Renal cortical epithelial cell (primary cell): ENCODE measurements around the gene ITIH4. TPM values are rescaled to one million over a fixed set of nuclear protein-coding genes. Genes with fewer than 3 reads are reported as not detected.
A peak's percentile ranks its signal among the peaks of the same experiment; 100 is the strongest.
"Not testable (repeated sequence)": the region's sequence is repeated elsewhere in the genome, so short reads cannot be mapped to it uniquely, and the experiment has no call there.

Experiments
- DNase-seq: peaks from one replicate; pipeline ENCODE4 v3.0.0-alpha.2; 2011; ENCODE audit warnings: low read depth
- total RNA-seq: library from RNA; depleted of rRNA; stranded (reverse); fragments of >200 nt; gene quantifications from 2 replicates; pipeline ENCODE4 v1.2.3, GENCODE V29; 2014

Gene ITIH4
- total RNA-seq, 1 donor from 2014 or later = 1.9 TPM

DNA sequence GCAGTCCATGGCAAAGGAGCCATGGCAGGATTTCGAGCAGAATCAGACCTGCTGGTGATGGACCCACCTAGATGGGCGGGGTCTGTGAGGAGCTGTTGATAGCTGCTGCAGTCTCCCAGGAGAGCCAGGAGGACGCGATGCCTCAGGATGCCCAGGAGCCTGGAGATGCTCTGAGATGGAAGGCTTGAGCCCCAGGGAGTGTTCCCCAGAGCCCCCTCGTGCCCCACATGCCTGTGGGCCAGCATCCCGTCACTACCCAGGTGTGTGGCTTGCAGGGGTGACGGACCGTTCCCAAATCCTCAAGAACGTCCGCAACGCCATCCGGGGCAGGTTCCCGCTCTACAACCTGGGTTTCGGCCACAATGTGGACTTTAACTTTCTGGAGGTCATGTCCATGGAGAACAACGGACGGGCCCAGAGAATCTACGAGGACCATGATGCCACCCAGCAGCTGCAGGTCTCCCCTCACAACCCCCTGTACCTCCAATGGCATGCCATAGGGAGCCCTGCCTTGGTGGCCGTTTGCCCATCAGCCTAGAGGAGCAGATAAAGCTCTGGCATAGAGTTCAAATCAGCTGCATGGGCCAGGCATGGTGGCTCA lies 46.4 kb downstream of the ITIH4 start:
- no peak for DNase-seq

DNA sequence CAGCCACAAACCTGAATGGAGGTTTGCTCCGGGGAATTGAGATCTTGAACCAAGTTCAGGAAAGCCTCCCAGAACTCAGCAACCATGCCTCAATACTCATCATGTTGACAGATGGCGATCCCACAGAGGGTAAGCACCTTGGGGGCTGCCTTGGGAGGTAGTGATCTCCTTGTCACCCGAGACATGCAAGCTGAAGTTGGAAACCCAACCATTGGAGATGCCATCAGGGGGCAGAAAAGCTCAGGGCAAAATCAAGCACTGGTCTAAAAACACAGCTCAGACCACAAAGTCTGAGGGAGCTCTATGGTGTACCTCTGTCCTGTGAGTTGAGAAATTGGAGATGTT lies 47.3 kb downstream of the ITIH4 start:
- no peak for DNase-seq

DNA sequence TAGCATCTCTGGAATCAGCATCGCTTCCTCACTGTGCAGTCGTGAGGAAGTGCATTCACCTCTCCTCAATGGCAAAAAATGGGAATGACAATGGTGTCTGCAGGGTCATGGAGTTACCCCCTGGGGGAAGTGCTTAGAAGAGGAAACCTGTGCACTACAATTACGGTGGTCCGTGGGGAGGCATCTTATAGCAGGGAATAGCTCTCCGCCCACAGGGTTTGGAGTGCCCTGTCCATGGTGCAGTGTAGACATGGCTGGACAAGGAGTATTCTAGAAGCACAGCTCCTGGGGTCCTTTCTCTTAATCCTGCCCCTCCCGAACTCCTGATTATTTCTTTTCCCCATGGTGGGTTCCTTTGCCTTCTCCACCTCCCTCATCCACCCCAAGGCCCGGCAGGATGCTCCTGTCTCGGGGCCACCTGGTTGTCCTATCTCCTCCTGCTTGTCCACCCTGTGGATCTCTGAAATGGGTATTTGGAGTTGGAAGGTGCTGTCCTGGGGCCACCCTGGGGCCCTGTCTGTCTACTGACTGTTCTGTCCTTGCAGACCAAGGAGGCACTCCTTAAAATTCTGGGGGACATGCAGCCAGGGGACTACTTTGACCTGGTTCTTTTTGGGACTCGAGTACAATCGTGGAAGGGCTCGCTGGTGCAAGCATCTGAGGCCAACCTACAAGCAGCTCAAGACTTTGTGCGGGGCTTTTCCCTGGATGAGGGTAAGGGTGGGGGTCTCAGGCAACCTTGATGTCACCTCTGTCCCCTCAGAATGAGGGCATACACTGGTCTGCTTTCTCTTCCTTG lies 47.9 kb downstream of the ITIH4 start:
- DNase-seq = no peak

- DNase-seq = no peak
These were observed 48.7 kb downstream of the ITIH4 start for GRCh38 chr3:52781741-52782140.

DNA sequence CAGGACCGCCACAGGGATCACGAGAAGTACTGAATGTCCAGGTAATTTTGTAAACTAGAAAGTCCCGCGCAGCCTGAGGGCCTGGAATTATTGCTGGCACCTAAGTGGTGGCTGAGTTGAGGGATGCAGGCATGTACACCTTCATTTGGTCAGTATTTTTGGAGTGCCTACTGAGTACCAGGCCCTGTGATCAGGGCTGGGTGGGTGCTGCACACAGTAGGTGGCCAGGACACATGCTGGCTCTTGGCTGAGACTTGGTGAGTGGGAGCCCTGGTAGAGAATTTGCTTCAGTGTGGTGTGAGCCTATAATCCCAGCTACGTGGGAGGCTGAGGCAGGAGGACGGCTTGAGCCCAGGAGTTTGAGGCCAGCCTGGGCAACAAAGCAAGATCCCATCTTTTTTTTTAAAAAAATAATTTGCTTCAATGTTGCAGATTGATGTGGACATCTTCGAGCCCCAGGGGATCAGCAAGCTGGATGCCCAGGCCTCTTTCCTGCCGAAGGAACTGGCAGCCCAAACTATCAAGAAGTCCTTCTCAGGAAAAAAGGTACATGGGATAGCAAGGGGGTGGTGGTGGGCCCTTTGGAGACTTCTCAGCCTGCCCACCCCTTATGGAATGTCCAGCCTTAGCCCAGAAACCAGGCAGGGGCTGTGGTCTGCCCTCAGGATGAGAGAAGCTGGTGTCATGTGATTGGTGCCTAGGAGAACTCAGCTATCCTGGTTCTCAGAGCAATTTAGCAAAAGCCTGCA lies 50.5 kb downstream of the ITIH4 start:
- no peak for DNase-seq

- DNase-seq = no peak
These were observed 51.2 kb downstream of the ITIH4 start for GRCh38 chr3:52779011-52779836.

DNA sequence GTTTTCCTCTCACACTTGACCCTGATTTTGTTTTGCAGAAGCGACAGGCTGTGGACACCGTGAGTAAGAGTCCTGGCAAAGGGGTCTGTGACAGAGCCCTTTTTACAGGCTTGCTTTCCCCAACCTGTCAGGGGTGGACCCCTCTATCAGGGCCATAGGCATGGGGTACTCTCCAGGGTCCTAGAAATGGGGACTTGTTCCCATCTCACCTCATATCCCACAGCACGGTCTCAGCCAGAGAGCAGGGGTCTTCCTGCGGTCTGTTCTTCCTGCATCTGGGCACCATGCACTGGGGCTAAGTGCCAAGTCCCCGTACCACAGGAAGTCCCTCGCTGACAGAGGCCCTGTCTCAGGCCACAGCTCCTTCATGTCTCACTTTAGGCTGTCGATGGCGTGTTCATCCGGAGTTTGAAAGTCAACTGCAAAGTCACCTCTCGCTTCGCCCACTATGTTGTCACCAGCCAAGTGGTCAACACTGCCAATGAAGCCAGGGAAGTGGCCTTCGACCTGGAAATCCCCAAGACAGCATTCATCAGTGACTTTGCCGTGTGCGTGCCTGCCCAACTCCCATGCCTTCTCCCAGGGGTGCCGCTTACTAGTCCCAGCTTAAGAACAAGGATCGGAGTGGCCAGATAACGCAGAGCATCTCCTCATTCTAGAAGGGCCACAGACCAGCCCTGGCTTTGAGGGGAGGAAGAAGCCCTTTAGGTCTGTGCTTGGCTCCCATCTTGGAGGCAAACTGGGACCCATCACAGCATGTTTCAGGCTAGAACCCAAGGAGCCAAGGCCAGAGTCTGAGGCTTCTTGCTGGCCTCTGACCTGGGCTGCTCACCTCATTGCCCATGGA lies 52.3 kb downstream of the ITIH4 start:
- DNase-seq = no peak

DNA sequence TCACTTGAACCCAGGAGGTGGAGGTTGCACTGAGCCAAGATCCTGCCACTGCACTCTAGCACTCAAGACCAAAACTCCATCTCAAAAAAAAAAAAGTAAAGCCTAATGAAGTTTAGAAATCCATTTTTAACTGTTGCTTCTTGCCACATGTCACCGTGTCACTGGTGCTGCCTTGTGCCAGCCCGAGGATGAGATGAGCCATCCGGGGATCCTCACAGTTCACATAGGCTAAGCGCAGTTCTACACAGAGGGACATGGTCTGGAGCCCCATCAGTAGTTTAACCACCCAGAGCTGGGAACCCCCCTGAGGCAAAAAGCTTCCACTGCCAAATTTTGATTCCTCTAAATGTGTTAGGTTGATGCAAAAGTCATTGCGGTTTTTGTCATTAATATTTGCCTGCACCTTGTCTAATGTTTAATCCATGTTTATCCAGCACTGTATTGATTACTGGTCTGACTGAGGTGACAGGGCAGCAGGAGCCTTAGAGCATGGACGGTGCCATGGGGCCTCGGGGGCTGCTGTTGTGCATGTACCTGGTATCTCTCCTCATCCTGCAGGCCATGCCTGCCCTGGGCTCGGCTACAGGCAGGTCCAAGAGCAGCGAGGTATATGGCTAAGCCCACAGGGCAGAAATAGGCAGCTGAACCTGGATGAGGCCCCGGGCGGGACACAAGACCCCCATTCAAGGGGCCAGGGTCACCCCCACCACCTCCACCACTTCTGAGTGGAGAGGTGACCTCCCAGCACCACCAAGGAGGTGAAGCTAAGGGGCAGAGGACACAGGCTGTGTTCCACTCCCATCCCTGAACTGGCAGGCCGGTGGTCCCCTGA lies 53.1 kb downstream of the ITIH4 start, which contains the start of gene ITIH1:
ITIH1 (plus strand) TSS at position 473 of the 832 bp plus-strand sequence; CDS start at position 490, 17 bp downstream.
- DNase-seq = peak; percentile 33

DNA sequence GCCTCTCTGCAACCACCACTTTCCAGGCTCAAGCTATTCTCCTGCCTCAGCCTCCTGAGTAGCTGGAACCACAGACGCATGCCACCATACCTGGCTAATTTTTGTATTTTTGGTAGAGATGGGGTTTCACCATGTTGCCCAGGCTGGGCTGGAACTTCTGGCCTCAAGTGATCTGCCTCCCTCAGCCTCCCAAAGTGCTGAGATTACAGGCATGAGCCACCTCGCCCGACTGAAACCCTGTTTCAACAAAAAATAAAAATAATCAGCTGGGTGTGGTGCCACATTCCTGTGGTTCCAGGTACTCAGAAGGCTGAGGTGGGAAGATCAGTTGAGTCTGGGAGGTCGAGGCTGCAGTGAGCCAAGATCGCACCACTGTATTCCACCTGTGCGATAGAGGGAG lies 54.0 kb downstream of the ITIH4 start:
- DNase-seq = not testable (repeated sequence)

DNA sequence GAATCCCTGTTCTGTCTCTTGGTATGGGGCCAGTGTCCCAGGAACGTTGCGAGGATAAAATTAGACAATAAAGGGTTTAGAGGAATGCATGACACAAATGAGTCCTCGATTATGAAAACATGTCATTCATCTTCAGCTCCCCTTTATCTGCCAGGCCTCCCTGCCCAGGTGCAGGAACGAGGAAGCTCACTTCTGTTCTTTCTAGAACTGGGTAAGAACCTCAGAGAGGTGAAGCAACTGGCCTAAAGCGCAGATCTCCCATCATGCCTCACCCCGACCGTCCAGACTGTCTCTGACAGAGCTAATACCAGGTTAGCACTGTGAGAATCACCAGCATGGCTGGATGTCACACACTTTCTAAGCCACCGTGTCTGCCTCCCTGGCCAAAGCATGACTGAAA lies 54.6 kb downstream of the ITIH4 start:
- DNase-seq = no peak

- no peak for DNase-seq
These were observed 55.3 kb downstream of the ITIH4 start for GRCh38 chr3:52774901-52775864.

GRCh38 chr3:52774066-52774713 lies 56.3 kb downstream of the ITIH4 start:
- no peak for DNase-seq

- no peak for DNase-seq
These were observed 57.0 kb downstream of the ITIH4 start for GRCh38 chr3:52773361-52774065.

DNA sequence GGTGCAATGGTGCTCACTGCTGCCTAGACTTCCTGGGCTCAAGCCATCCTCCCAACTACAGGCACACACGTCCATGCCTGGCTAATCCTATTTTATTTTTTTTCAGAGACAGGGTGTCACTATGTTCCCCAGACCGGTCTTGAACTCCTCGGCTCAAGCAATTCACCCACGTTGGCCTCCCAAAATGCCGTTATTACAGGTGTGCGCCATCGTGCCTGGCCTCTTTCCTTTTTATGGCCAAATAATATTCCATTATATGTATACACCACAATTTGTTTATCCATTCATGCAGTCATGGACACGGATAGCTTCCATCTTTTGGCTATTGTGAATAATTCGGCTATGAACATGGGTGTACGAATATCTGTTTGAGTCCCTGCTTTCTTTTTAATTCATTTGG lies 58.8 kb downstream of the ITIH4 start:
- DNase-seq = no peak

GRCh38 chr3:52771334-52771681 lies 59.2 kb downstream of the ITIH4 start:
- no peak for DNase-seq

DNA sequence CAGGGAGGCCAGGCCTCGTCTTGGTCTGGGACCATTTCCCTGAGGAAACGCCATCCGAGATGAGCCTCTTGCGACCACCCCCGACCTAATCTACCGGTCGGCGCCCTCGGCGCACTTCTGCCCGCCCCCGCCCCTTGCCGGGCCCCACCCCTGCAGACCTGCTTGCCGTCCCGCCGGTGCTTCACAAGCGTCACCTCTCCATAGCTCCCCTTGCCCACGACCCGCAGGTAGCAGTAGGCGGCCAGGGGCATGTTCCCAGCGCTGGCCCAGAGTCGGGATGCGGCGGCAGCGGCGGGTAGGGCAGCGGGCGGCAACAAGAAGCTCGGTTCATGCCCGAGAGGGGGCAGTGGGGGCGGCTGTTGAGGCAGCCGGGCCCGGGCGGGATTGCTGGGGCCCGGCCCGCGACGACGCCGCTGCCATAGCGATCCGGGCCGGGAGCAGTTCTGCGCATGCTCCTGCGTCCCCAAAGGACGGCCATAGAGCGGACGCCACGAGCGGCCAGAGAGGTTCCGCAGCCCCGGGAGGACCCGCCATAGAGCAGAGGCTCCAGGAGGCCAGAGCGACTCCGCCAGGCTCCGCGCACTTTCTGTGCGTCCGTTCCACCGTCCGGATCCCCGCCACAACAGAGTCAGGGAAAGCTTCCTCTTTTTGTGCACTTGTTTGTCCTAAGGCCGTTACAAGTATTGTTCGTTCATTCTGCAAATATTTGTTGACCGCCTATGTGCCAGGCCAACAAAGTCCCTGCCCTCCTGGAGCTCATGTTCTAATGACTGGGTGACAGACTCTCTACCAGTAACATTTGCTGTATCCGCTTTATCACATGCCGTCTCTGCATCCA lies 59.8 kb downstream of the ITIH4 start, which contains the start of gene NEK4:
NEK4 (minus strand) TSS at position 445 of the 838 bp plus-strand sequence; CDS start at position 251, 194 bp downstream.
- peak; percentile 74 for DNase-seq
